ENCODE data around the gene KCNT1.
"Not testable (repeated sequence)": the region's sequence is repeated elsewhere in the genome, so short reads cannot be mapped to it uniquely, and the experiment has no call there.

KCNT1 gene

GRCh38 chr9:135671591-135672041 lies 30.4 kb upstream of the KCNT1 start:
- no peak overlapping the region for H3K4me2 ChIP-seq
- no peaks in the 10 kb centered on the region for H3K27me3 ChIP-seq
- H3K9me3 ChIP-seq = peaks cover 7% of the 10 kb centered on the region; the same call in 1 of the 2 replicates
- H3K9ac ChIP-seq = no peak overlapping the region
- no peaks in the 10 kb centered on the region for H3K4me1 ChIP-seq
- no peaks in the 10 kb centered on the region for H4K20me1 ChIP-seq
- H3K27ac ChIP-seq = no peak overlapping the region
- no peaks in the 10 kb centered on the region for H3K36me3 ChIP-seq
- no peak overlapping the region for H3K4me3 ChIP-seq
- no peak for TF ChIP-seq Cebpa-rat (IDR thresholded peaks at IDR 0.05)

DNA sequence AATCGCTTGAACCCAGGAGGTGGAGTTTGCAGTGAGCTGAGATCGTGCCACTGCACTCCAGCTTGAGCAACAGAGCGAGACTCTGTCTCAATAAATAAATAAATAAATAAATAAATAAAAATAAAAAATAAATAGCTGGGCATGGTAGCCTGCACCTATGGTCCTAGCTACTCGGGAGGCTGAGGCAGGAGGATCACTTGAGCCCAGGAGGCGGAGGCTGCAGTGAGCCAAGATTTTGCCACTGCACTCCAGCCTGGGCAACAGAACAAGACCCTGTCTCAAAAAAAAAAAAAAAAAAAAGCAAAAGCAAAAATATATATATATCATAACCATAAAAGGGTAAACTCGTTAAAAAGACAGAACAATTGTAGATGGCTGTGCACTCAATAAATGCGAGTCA lies 29.2 kb upstream of the KCNT1 start:
- H3K9me3 ChIP-seq, H3K9ac ChIP-seq, H3K36me3 ChIP-seq, H3K27ac ChIP-seq, H3K4me3 ChIP-seq, H3K27me3 ChIP-seq, H3K4me1 ChIP-seq, H4K20me1 ChIP-seq, H3K4me2 ChIP-seq: not testable (repeated sequence)

DNA sequence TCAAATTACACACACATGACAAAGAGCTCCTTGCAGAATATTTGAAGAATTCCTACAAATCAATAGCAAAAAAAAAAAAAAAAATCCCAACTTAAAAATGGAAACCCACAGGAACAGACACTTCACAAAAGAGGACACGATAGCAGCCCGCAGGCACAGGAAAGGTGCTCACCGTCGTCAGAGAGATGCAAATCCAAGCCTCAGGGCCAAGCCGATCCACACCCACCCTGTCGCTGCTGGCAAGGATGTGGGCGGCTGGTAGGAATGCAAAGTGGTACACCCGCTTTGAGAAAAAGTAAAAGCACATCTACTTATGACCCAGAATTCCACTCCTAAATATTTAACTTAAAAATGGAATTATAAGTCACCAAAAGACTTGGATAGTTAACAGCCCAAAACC lies 28.0 kb upstream of the KCNT1 start:
- Histone ChIP-seq H3K9ac (no peak overlapping the region), H3K36me3 (no peaks in the 10 kb centered on the region), H3K27me3 (no peaks in the 10 kb centered on the region), H3K9me3 (peaks cover 5% of the 10 kb centered on the region; the same call in 1 of the 2 replicates), H3K4me3 (no peak overlapping the region), H3K4me2 (no peak overlapping the region), H4K20me1 (no peaks in the 10 kb centered on the region), H3K4me1 (no peaks in the 10 kb centered on the region), H3K27ac (no peak overlapping the region)
- no peak for TF ChIP-seq Cebpa-rat (IDR thresholded peaks at IDR 0.05)

DNA sequence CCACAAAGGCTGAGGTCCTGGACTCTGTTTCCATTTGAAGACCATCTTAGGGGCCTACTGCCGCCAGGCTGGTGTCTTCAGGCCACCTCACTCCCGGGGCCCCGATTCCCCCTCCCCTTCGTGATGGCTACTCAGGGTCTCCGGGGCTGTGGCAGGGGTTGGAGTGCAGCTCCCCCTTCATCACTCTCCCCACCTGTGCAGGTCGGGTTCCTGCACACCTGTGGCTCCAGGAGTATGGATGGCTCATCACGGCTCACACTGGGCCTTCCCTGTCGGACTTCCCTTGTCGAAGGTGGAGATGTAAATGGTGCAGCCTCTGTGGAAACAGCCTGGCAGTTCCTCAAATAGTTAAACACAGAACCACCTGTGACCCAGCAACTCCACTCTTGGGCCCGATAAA lies 27.0 kb upstream of the KCNT1 start:
- no peak overlapping the region for H3K9ac ChIP-seq
- no peaks in the 10 kb centered on the region for H3K9me3 ChIP-seq
- H3K4me3 ChIP-seq = no peak overlapping the region
- no peak overlapping the region for H3K27ac ChIP-seq
- H3K4me1 ChIP-seq = no peaks in the 10 kb centered on the region
- H4K20me1 ChIP-seq = no peaks in the 10 kb centered on the region
- H3K27me3 ChIP-seq = no peaks in the 10 kb centered on the region
- no peak overlapping the region for H3K4me2 ChIP-seq
- no peaks in the 10 kb centered on the region for H3K36me3 ChIP-seq
- TF ChIP-seq Cebpa-rat (IDR thresholded peaks at IDR 0.05) = no peak

GRCh38 chr9:135676891-135677290 lies 25.1 kb upstream of the KCNT1 start:
- Histone ChIP-seq H3K27me3 (no peaks in the 10 kb centered on the region), H3K36me3 (no peaks in the 10 kb centered on the region), H3K4me3 (no peak overlapping the region), H4K20me1 (no peaks in the 10 kb centered on the region), H3K27ac (no peak overlapping the region), H3K9ac (no peak overlapping the region), H3K4me2 (no peak overlapping the region), H3K9me3 (no peaks in the 10 kb centered on the region), H3K4me1 (no peaks in the 10 kb centered on the region)
- TF ChIP-seq Cebpa-rat (IDR thresholded peaks at IDR 0.05) = no peak

- TF ChIP-seq Cebpa-rat (IDR thresholded peaks at IDR 0.05) = no peak
- Histone ChIP-seq H3K9me3 (no peaks in the 10 kb centered on the region), H3K27me3 (no peaks in the 10 kb centered on the region)
These were observed 24.3 kb upstream of the KCNT1 start for GRCh38 chr9:135677641-135678168.

DNA sequence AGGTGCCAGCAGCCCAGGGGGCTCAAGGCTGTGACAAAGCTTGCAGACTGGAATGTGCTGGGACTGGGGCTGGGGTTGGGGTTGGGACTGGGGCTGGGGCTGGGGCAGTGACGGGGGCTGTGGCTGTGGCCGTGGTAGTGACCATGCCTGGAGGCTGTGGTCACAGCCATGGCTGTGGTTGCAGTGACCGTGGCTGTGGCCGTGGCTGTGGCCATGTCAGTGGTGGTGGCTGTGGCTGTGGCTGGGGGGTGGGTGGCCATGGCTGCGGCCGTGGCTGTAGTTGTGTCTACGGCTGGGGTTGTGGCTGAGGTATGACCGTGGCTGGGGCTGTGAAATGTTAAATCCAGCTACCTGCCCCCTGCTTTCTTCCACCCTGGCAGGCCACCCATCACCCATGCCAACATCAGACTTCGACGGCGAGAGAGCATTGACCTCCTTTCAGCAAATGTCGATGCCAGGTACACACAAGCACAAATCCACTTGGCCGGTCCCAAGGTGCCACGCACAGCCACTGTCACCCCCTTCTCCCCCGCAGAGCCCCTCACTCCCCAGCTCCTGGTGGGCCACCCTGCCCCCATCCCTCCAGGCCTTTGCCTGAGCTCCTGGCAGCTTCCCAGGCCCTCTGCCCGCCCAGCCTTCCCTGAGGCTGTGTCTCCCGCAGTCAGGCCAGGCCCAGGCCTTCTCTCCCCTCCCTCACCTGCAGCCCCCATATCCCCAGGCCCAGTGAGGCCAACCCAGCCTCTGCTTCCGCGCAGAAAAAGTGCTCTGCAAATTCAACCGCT lies 23.6 kb upstream of the KCNT1 start:
- Histone ChIP-seq H3K4me2 (no peak overlapping the region), H3K9ac (no peak overlapping the region), H3K4me1 (no peaks in the 10 kb centered on the region), H3K4me3 (no peak overlapping the region), H3K9me3 (no peaks in the 10 kb centered on the region), H4K20me1 (no peaks in the 10 kb centered on the region), H3K27ac (no peak overlapping the region), H3K36me3 (no peaks in the 10 kb centered on the region), H3K27me3 (no peaks in the 10 kb centered on the region)
- no peak for TF ChIP-seq Cebpa-rat (IDR thresholded peaks at IDR 0.05)

More at GRCh38 chr9:135677641-135678168, 24.3 kb upstream of the KCNT1 start:
- no peak overlapping the region for H3K4me2 ChIP-seq
- H3K9ac ChIP-seq = no peak overlapping the region
- no peaks in the 10 kb centered on the region for H3K36me3 ChIP-seq
- H4K20me1 ChIP-seq = no peaks in the 10 kb centered on the region
- H3K4me3 ChIP-seq = no peak overlapping the region
- H3K27ac ChIP-seq = no peak overlapping the region
- H3K4me1 ChIP-seq = no peaks in the 10 kb centered on the region

GRCh38 chr9:135680056-135680455 lies 21.9 kb upstream of the KCNT1 start:
- Histone ChIP-seq H4K20me1 (no peaks in the 10 kb centered on the region), H3K4me3 (no peak overlapping the region), H3K36me3 (no peaks in the 10 kb centered on the region), H3K4me2 (no peak overlapping the region), H3K4me1 (no peaks in the 10 kb centered on the region), H3K9ac (no peak overlapping the region), H3K27me3 (no peaks in the 10 kb centered on the region), H3K27ac (no peak overlapping the region), H3K9me3 (no peaks in the 10 kb centered on the region)
- no peak for TF ChIP-seq Cebpa-rat (IDR thresholded peaks at IDR 0.05)

GRCh38 chr9:135681161-135681560 lies 20.8 kb upstream of the KCNT1 start:
- Histone ChIP-seq H3K36me3 (no peaks in the 10 kb centered on the region), H3K4me1 (peaks cover 2% of the 10 kb centered on the region; the same call in 1 of the 2 replicates), H3K4me3 (no peak overlapping the region), H3K9me3 (no peaks in the 10 kb centered on the region), H3K4me2 (no peak overlapping the region), H3K27ac (no peak overlapping the region), H3K27me3 (no peaks in the 10 kb centered on the region), H4K20me1 (no peaks in the 10 kb centered on the region), H3K9ac (no peak overlapping the region)
- TF ChIP-seq Cebpa-rat (IDR thresholded peaks at IDR 0.05) = no peak

- Histone ChIP-seq H3K9ac (no peak overlapping the region), H3K4me2 (no peak overlapping the region), H3K4me3 (no peak overlapping the region), H3K9me3 (no peaks in the 10 kb centered on the region), H3K27ac (no peak overlapping the region), H4K20me1 (no peaks in the 10 kb centered on the region), H3K27me3 (no peaks in the 10 kb centered on the region), H3K36me3 (no peaks in the 10 kb centered on the region), H3K4me1 (peaks cover 8% of the 10 kb centered on the region; the same call in 1 of the 2 replicates)
- TF ChIP-seq Cebpa-rat (IDR thresholded peaks at IDR 0.05) = no peak
These were observed 18.5 kb upstream of the KCNT1 start for GRCh38 chr9:135683401-135684034.

Measured in BLaER1 (cell line).